MM.1S (cell line): ENCODE data around the gene ZNF438.

Experiments used
- DNase-seq: peaks from one replicate; pipeline ENCODE4 v3.0.0-alpha.2; 2015
- H2AFZ ChIP-seq: fragments of 300-600 bp; sonication (generic); 2 replicates; pipeline ENCODE4 v1.6.0; 2016; ENCODE audit warnings: antibody characterized with exemption, low read length
- H3F3A ChIP-seq: fragments of 300-600 bp; sonication (generic); 2 replicates; pipeline ENCODE4 v1.6.1; 2016; ENCODE audit warnings: mild to moderate bottlenecking, antibody characterized with exemption, low read length, moderate library complexity, mixed read lengths; ENCODE audit not compliant: insufficient read depth
- H3K27ac ChIP-seq: fragments of 300-600 bp; sonication (generic); 2 replicates; pipeline ENCODE4 v1.5.1; 2016; ENCODE audit warnings: mild to moderate bottlenecking, low read length
- H3K27me3 ChIP-seq: fragments of 300-600 bp; sonication (generic); replicated peaks from 2 replicates; pipeline ENCODE4 v1.6.0; 2016; ENCODE audit warnings: low read length; ENCODE audit not compliant: insufficient read depth
- H3K36me3 ChIP-seq: fragments of 300-600 bp; sonication (generic); replicated peaks from 2 replicates; pipeline ENCODE4 v1.6.1; 2016; ENCODE audit warnings: mild to moderate bottlenecking, low read length, mixed read lengths; ENCODE audit not compliant: insufficient read depth
- H3K4me1 ChIP-seq: fragments of 300-600 bp; sonication (generic); 2 replicates; pipeline ENCODE4 v1.6.1; 2016; ENCODE audit warnings: low read length, mixed read lengths
- H3K4me2 ChIP-seq: fragments of 300-600 bp; sonication (generic); 2 replicates; pipeline ENCODE4 v1.6.0; 2016; ENCODE audit warnings: low read depth, low read length
- H3K4me3 ChIP-seq: fragments of 300-600 bp; sonication (generic); 2 replicates; pipeline ENCODE4 v1.5.1; 2016; ENCODE audit warnings: low read length, mixed read lengths
- H3K79me2 ChIP-seq: fragments of 300-600 bp; sonication (generic); 2 replicates; pipeline ENCODE4 v1.6.1; 2016; ENCODE audit warnings: mixed run types, low read length, mixed read lengths
- H3K9ac ChIP-seq: fragments of 300-600 bp; sonication (generic); 2 replicates; pipeline ENCODE4 v1.6.1; 2016; ENCODE audit warnings: low read length, mixed read lengths
- H3K9me2 ChIP-seq: fragments of 300-600 bp; sonication (generic); replicated peaks from 2 replicates; pipeline ENCODE4 v1.6.1; 2016; ENCODE audit warnings: mild to moderate bottlenecking, low read length, mixed read lengths; ENCODE audit not compliant: insufficient read depth
- H3K9me3 ChIP-seq: fragments of 300-600 bp; sonication (generic); replicated peaks from 2 replicates; pipeline ENCODE4 v1.6.1; 2016; ENCODE audit warnings: mild to moderate bottlenecking, low read length, mixed read lengths; ENCODE audit not compliant: insufficient read depth
- H4K20me1 ChIP-seq: fragments of 300-600 bp; sonication (generic); 2 replicates; pipeline ENCODE4 v1.6.1; 2016; ENCODE audit warnings: mild to moderate bottlenecking, low read length, moderate library complexity, mixed read lengths; ENCODE audit not compliant: insufficient read depth
- CTCF ChIP-seq: fragments of 300-600 bp; sonication (generic); IDR thresholded peaks from 2 replicates; pipeline ENCODE4 v1.5.1; 2016; ENCODE audit warnings: antibody characterized with exemption, low read length, mixed read lengths
- EZH2 ChIP-seq: fragments of 300-600 bp; sonication (generic); optimal IDR thresholded peaks from 2 replicates; pipeline ENCODE3; 2017; ENCODE audit warnings: low read depth, mild to moderate bottlenecking, antibody characterized with exemption, low read length, mixed read lengths
- EZH2phosphoT487 ChIP-seq: fragments of 300-600 bp; sonication (generic); IDR thresholded peaks from 2 replicates; pipeline ENCODE4 v1.6.1; 2018; ENCODE audit warnings: antibody characterized with exemption, low read length

The ZNF438 gene

GRCh38 chr10:30862486-30862885 lies 169.2 kb downstream of the ZNF438 start:
- Histone ChIP-seq H3F3A (no peaks in the 10 kb centered on the region), H3K4me2 (no peak overlapping the region), H3K9ac (no peak overlapping the region), H4K20me1 (no peaks in the 10 kb centered on the region), H3K27ac (no peak overlapping the region), H3K9me3 (no peaks in the 10 kb centered on the region), H3K4me3 (no peak overlapping the region), H3K9me2 (no peaks in the 10 kb centered on the region), H3K79me2 (no peaks in the 10 kb centered on the region), H3K27me3 (no peaks in the 10 kb centered on the region), H3K4me1 (no peaks in the 10 kb centered on the region), H2AFZ (no peak overlapping the region), H3K36me3 (no peaks in the 10 kb centered on the region)
- TF ChIP-seq CTCF, result no peak
- TF ChIP-seq EZH2phosphoT487, result no peak
- no peak for TF ChIP-seq EZH2
- DNase-seq, result no peak

- no peaks in the 10 kb centered on the region for H3K27me3 ChIP-seq
- no peaks in the 10 kb centered on the region for H3K4me1 ChIP-seq
- TF ChIP-seq EZH2phosphoT487 (no peak), CTCF (no peak)
- no peaks in the 10 kb centered on the region for H3K9me2 ChIP-seq
- H3K36me3 ChIP-seq, result no peaks in the 10 kb centered on the region
- no peak overlapping the region for H3K27ac ChIP-seq
- no peak for DNase-seq
- H3F3A ChIP-seq, result no peaks in the 10 kb centered on the region
- H4K20me1 ChIP-seq, result no peaks in the 10 kb centered on the region
- H2AFZ ChIP-seq, result no peak overlapping the region
- H3K9ac ChIP-seq, result no peak overlapping the region
- H3K79me2 ChIP-seq, result no peaks in the 10 kb centered on the region
- no peak overlapping the region for H3K4me2 ChIP-seq
- H3K4me3 ChIP-seq, result no peak overlapping the region
- no peaks in the 10 kb centered on the region for H3K9me3 ChIP-seq
These were observed 169.7 kb downstream of the ZNF438 start for GRCh38 chr10:30861976-30862375.

- H3K9me2 ChIP-seq, result no peaks in the 10 kb centered on the region
- H3K9me3 ChIP-seq, result no peaks in the 10 kb centered on the region
- no peak for DNase-seq
- no peak overlapping the region for H3K4me2 ChIP-seq
- H3K9ac ChIP-seq, result no peak overlapping the region
- no peak overlapping the region for H3K27ac ChIP-seq
- no peaks in the 10 kb centered on the region for H3K36me3 ChIP-seq
- no peaks in the 10 kb centered on the region for H3K4me1 ChIP-seq
- TF ChIP-seq EZH2, result no peak
- TF ChIP-seq EZH2phosphoT487, result no peak
- TF ChIP-seq CTCF, result no peak
- no peaks in the 10 kb centered on the region for H4K20me1 ChIP-seq
- no peaks in the 10 kb centered on the region for H3K27me3 ChIP-seq
- no peaks in the 10 kb centered on the region for H3K79me2 ChIP-seq
- no peak overlapping the region for H2AFZ ChIP-seq
- no peaks in the 10 kb centered on the region for H3F3A ChIP-seq
- no peak overlapping the region for H3K4me3 ChIP-seq
These were observed 170.4 kb downstream of the ZNF438 start for GRCh38 chr10:30861221-30861620.

GRCh38 chr10:30858499-30858898 lies 173.2 kb downstream of the ZNF438 start:
- H3K4me1 ChIP-seq, result no peaks in the 10 kb centered on the region
- DNase-seq, result no peak
- no peaks in the 10 kb centered on the region for H3K79me2 ChIP-seq
- no peaks in the 10 kb centered on the region for H3K36me3 ChIP-seq
- H3K4me3 ChIP-seq, result no peak overlapping the region
- H3K4me2 ChIP-seq, result no peak overlapping the region
- no peaks in the 10 kb centered on the region for H3K27me3 ChIP-seq
- H4K20me1 ChIP-seq, result no peaks in the 10 kb centered on the region
- no peak overlapping the region for H3K27ac ChIP-seq
- H3K9ac ChIP-seq, result no peak overlapping the region
- H3K9me2 ChIP-seq, result no peaks in the 10 kb centered on the region
- no peak overlapping the region for H2AFZ ChIP-seq
- TF ChIP-seq EZH2, result no peak
- H3F3A ChIP-seq, result no peaks in the 10 kb centered on the region
- H3K9me3 ChIP-seq, result no peaks in the 10 kb centered on the region
